Activated T-cell treated with anti-CD3 and anti-CD28 coated beads, Interleukin-2, amount 50 U/mL, for 72 hours (primary cell): Measurements from ENCODE around the gene IGFBP6. TPM values are rescaled to one million over a fixed set of nuclear protein-coding genes. Genes with fewer than 3 reads are reported as not detected.
"Not testable (repeated sequence)": the region's sequence is repeated elsewhere in the genome, so short reads cannot be mapped to it uniquely, and the experiment has no call there.

Source experiments
- ATAC-seq, 2 donors: fragments of 150-1000 bp; cut with Tn5 transposase; replicated peaks in 1 of 2; 2 replicates each; pipeline ENCODE4 v1.10.0; 2021; ENCODE audit warnings: moderate library complexity in 2 of 2, mild to moderate bottlenecking in 1 of 2
- DNase-seq, 2 donors: peaks; one replicate each; pipeline ENCODE4 v3.0.0; 2021 to 2022; ENCODE audit warnings: mixed read lengths in 1 of 2
- H3K27ac Mint-ChIP-seq: one replicate; pipeline ENCODE4 v1.8.0; 2022; ENCODE audit warnings: mild to moderate bottlenecking, moderate library complexity, mixed read lengths
- H3K27me3 Mint-ChIP-seq: one replicate; pipeline ENCODE4 v1.8.0; 2022; ENCODE audit warnings: low read depth, mixed read lengths
- H3K36me3 Mint-ChIP-seq, 2 donors: one replicate each; pipeline ENCODE4 v1.8.0; 2022; ENCODE audit warnings: mixed read lengths in 2 of 2, mild to moderate bottlenecking in 1 of 2; ENCODE audit not compliant: insufficient read depth in 2 of 2
- H3K4me1 Mint-ChIP-seq: one replicate; pipeline ENCODE4 v1.8.0; 2022; ENCODE audit warnings: low read depth, mixed read lengths
- H3K4me3 Mint-ChIP-seq, 2 donors: one replicate each; pipeline ENCODE4 v1.8.0; 2022; ENCODE audit warnings: mild to moderate bottlenecking in 2 of 2, mixed read lengths in 2 of 2, moderate library complexity in 2 of 2
- H3K9me3 Mint-ChIP-seq, 2 donors: one replicate each; pipeline ENCODE4 v1.8.0; 2022; ENCODE audit warnings: mixed read lengths in 2 of 2
- total RNA-seq, 2 donors: library from RNA; stranded (reverse); gene quantifications; one replicate each; pipeline ENCODE4 v1.2.3, GENCODE V29; 2022

IGFBP6 gene
- total RNA-seq, 2 donors from 2014 or later = 5.7 to 9.2 TPM

DNA sequence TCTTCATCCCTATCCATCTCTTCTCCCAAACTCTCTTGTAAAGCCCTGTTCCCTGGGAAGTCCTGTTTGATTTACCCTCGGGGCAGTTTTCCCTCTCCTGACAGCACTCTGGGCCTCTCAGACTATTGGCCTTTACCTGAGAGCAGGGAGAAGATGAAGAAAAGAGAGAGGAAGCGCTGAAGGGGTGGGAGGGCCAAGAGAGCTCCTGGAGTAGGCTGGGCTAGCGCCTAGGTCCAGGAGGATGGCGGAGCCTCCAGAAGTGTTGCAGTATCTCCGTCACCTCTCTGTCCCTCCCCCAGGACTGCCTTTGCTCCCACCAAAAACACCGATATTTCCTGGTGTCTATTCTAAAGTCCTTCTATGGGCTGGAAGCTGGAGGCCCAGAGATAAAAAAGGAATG, 5.7 kb upstream of the IGFBP6 start:
- no peak overlapping the region for H3K4me3 Mint-ChIP-seq
- ATAC-seq = no peak
- H3K27ac Mint-ChIP-seq = no peak overlapping the region

DNA sequence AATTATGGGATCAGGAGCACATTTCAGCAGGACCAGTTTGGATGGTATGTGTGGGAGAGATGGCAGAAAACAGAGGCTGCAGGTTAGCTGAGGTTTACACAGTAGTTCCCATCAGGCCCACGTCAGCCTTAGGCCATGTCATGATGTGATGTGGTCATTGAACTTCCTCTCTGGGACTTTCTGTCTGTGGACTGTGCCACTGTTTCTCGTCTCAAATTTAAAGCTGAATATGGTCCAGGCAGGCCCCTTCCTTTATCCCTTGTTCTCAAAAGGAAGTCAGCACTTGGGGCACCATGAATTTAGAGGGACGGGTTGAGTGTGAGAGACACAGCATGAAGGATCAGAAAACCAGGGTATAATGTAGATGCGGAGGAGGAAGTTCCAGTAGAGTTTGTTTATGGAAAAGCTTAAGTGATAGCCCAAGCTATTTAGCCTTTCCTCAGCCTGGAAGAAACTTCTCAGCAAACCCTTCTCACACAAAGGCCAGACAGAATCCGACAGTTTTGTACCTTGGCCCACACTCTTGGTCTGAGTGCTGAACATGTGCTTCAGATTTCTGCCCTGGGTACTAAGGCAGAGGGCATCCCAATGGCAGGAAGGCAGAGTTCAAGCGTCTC, 3.6 kb upstream of the IGFBP6 start:
- H3K27ac Mint-ChIP-seq = no peak overlapping the region
- no peak overlapping the region for H3K4me3 Mint-ChIP-seq

More for the DNA sequence above, 5.7 kb upstream of the IGFBP6 start:
- no peaks in the 10 kb centered on the region for H3K9me3 Mint-ChIP-seq
- H3K27me3 Mint-ChIP-seq = peaks cover 13% of the 10 kb centered on the region
- no peak for DNase-seq
- H3K4me1 Mint-ChIP-seq = peaks cover 13% of the 10 kb centered on the region
- no peaks in the 10 kb centered on the region for H3K36me3 Mint-ChIP-seq

DNA sequence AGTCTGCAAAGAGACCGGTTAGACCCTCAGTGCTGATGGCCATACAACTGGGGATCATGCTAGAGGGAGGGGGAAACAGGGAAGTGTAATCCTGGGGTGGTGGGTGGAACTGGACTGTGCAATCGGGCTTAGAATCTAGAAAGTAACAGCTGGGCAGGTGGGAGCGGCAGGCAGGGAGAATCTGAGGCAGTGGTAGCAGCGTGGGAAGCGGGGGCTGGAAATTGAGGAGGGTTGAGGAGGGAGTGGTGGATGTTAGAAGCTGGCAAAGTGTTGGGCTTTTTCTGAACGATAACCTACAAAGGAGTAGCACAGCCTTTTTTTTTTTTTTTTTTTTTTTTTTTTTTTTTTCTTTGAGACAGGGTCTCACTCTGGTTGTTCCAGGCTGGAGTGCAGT, 3.1 kb upstream of the IGFBP6 start:
- peaks cover 15% of the 10 kb centered on the region for H3K27me3 Mint-ChIP-seq
- peaks cover 34% of the 10 kb centered on the region for H3K4me1 Mint-ChIP-seq
- H3K4me3 Mint-ChIP-seq = no peak overlapping the region
- no peak for ATAC-seq
- H3K27ac Mint-ChIP-seq = no peak overlapping the region
- no peaks in the 10 kb centered on the region for H3K9me3 Mint-ChIP-seq
- no peak for DNase-seq
- H3K36me3 Mint-ChIP-seq = no peaks in the 10 kb centered on the region

More for the DNA sequence above, 3.6 kb upstream of the IGFBP6 start:
- Mint-ChIP-seq H3K4me1 (peaks cover 29% of the 10 kb centered on the region), H3K9me3 (no peaks in the 10 kb centered on the region), H3K27me3 (peaks cover 15% of the 10 kb centered on the region), H3K36me3 (no peaks in the 10 kb centered on the region)
- ATAC-seq (no peak), DNase-seq (no peak)

DNA sequence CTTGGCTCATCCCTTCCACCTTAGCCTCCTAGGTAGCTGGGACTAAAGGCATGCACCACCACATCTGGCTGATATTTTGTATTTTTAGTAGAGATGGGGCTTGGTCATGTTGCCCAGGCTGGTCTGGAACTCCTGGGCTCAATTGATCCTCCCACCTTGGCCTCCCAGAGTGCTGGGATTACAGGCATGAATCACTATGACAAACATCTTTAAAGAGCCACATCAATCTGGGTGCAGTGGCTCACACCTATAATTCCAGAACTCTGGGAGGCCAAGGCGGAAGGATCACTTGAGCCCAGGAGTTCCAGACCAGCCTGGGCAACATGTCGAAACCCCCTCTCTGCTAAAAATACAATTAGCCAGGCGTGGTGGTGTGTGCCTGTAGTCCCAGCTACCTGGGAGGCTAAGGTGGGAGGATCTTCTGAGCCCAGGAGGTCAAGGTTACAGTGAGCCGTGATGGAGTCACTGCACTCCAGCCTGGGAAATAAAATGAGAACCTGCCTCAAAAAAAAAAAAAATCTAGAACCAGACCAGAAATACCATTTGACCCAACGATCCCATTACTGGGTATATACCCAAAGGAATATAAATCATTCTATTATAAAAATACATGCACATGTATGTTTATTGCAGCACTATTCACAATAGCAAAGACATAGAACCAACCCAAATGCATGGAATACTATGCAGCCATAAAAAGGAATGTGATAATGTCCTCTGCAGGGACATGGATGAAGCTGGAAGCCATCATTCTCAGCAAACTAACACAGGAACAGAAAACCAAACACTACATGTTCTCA, 2.5 kb upstream of the IGFBP6 start:
- not testable (repeated sequence) for H3K9me3 Mint-ChIP-seq, DNase-seq, H3K4me3 Mint-ChIP-seq, H3K36me3 Mint-ChIP-seq, ATAC-seq, H3K27ac Mint-ChIP-seq
- Mint-ChIP-seq H3K4me1 (peaks cover 35% of the 10 kb centered on the region), H3K27me3 (peaks cover 15% of the 10 kb centered on the region)

DNA sequence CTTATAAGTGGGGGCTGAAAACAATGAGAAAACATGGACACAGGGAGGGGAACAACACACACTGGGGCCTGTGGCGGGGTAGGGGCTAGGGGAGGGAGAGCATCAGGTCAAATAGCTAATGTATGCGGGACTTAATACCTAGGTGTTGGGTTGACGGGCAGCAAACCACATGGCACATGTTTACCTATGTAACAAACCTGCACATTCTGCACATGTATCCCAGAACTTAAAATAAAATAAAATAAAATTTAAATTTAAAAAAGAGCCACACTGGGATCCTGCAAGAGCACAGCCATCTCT, 1.9 kb upstream of the IGFBP6 start:
- H3K9me3 Mint-ChIP-seq, ATAC-seq, H3K27ac Mint-ChIP-seq, DNase-seq, H3K36me3 Mint-ChIP-seq, H3K4me3 Mint-ChIP-seq: not testable (repeated sequence)
- H3K4me1 Mint-ChIP-seq = peaks cover 35% of the 10 kb centered on the region
- peaks cover 15% of the 10 kb centered on the region for H3K27me3 Mint-ChIP-seq

DNA sequence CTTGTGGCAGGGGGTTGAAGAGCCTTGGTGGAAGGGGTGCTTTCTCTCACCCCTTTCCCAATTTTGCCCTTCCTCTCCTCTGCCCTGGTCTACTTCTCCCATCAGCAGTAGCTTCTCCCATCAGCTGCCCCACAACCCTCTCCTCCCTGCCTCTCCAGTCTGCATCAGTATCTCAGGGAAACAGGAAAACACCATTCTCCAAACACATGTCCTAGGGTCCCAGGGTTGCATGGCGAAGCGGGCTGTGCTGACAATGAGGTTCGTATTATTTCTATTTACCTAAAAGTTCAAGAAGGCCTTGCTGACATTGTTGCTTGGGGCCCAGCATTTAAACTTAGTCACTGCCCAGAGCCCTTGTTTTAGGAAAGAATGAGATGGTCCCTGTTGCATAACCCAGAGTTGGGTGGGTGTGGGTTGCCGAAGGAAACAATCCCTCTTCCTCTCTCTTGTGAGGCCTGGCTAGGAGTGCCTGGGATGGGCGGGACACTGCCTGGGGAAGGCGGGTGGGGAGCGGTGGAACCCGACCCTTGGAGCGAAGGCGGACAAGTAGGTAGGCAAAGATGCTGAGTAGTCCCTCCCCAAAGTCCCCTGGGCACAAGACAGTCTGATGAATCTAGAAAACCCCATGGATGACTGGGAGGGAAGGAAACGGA, 1.3 kb upstream of the IGFBP6 start:
- H3K36me3 Mint-ChIP-seq = no peaks in the 10 kb centered on the region

DNA sequence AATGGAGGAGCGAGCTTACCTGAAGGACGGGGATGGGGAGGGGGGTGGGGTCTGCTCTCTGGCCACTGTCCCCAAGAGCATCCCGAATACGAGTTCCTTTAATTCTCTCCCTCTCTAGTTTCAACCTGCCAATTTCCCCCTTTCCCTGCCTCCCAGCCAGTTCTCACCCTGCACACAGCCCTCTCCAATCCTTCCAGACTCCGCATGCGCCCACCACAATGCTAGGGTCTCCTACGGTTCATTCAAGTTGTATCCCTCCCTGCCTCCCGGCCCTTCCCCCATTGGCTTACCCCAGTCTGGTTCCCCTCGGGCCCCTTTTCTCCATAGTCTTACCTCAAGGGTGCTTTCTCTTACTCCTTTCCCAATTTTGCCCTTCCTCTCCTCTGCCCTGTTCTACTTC, 708 bp upstream of the IGFBP6 start:
- peak overlapping the region; percentile 64 for H3K27ac Mint-ChIP-seq
- DNase-seq (no peak), ATAC-seq (no peak)
- H3K4me1 Mint-ChIP-seq = peaks cover 36% of the 10 kb centered on the region
- no peaks in the 10 kb centered on the region for H3K9me3 Mint-ChIP-seq
- peaks cover 15% of the 10 kb centered on the region for H3K27me3 Mint-ChIP-seq
- peak overlapping the region; percentile 80 to 92 for H3K4me3 Mint-ChIP-seq
- H3K36me3 Mint-ChIP-seq = no peaks in the 10 kb centered on the region

More for the DNA sequence above, 1.3 kb upstream of the IGFBP6 start:
- Mint-ChIP-seq H3K27me3 (peaks cover 15% of the 10 kb centered on the region), H3K4me1 (peaks cover 35% of the 10 kb centered on the region), H3K9me3 (no peaks in the 10 kb centered on the region), H3K4me3 (peak overlapping the region; percentile 80 to 92), H3K27ac (no peak overlapping the region)
- no peak for DNase-seq
- ATAC-seq = no peak

DNA sequence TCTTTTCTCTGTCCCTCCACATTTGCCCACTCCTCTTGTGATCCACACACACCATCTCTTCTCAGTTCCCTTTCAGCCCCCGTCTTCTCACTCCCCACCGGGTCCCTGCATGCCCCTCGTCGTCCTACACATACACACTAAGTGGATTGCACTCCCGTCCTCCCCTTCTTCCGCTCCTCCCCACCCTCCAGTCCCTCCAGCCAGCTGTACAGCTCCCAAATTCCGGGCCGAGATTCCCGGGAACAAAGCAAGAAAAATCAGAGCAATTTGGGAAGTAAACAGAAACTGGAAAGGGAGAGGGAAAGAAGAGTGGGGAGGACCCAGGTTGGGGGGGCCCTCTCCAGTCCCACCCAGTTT, 282 bp upstream of the IGFBP6 start:
- Mint-ChIP-seq H3K4me1 (peaks cover 40% of the 10 kb centered on the region), H3K36me3 (no peaks in the 10 kb centered on the region), H3K4me3 (peak overlapping the region; percentile 80 to 92), H3K27me3 (peaks cover 15% of the 10 kb centered on the region), H3K27ac (peak overlapping the region; percentile 64), H3K9me3 (no peaks in the 10 kb centered on the region)
- ATAC-seq (no peak), DNase-seq (no peak)

DNA sequence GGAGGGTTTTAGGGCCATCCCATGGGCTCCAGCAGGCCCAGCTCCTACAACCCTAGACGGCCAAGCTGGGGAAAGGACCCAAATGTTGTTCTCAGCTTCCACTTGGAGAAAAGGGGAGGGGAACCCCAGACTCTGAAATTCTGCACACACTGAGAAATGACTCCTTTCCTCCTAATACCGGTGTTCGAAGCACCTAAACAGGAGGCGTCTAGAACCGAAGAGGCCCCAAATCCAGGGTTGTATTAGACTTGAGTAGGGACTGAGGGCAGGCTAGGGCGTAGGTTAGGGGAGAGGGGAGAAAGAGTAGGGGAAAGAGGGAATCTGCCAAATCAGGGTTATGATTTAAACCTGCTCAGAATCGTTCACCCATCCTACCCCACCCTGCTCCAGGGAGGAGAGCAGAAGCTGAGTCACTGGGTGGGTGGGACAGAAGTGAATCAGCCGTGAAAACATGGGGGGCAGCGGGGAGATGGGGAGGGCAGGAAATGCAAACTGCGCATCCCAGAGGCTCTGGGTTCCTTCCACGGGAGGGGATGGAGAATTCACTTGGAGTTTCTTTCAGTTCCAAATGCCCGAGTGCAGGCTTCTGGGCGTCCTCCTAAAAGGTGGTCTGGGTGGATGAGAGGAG, 1.0 kb downstream of the IGFBP6 start:
- no peaks in the 10 kb centered on the region for H3K36me3 Mint-ChIP-seq
- ATAC-seq = peak; percentile 30 to 31
- H3K27me3 Mint-ChIP-seq = peaks cover 15% of the 10 kb centered on the region
- H3K4me3 Mint-ChIP-seq = peak overlapping the region; percentile 84 to 92
- peak overlapping the region; percentile 73 for H3K27ac Mint-ChIP-seq
- H3K4me1 Mint-ChIP-seq = peaks cover 51% of the 10 kb centered on the region
- no peaks in the 10 kb centered on the region for H3K9me3 Mint-ChIP-seq
- DNase-seq = peak; percentile 39 to 59

DNA sequence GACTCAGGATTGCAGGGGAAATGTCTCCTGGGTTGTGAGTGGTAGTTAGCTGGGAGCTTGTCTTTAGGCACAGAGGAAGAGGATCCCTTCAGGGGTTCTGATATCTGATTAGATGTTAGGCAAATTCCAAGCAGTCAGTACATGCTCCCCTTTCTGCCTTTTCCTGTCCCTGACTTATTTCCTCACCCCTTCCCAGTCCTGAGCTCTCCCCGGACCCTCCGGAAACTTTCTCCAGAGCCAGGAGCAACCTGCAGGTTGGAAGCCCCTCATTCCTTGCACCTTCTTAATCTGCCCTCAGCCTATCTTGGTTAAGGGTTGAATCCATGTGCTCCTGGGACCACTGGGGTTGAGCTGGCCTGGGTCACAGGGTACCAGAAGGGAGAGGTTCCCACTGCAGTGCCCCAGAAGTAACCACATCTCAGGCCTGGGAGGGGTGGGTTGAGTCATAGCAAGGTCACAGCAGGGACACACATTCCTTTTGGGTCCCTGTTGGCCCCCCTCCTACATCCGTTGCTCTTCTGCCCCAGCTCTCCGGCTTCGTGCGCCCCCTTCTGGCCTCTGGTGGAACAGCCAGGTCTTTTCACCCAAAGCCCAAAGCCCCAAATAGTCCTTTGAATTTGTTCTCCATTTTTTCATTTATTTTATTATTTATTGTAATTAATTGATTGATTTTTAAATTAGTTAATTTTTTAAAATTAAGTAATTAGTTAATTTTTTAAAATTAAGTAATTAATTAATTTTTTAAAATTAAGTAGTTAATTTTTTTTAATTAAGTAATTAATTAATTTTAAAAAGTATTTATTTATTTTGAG, 1.8 kb downstream of the IGFBP6 start:
- Mint-ChIP-seq H3K36me3 (no peaks in the 10 kb centered on the region), H3K27ac (no peak overlapping the region), H3K9me3 (no peaks in the 10 kb centered on the region), H3K27me3 (peaks cover 15% of the 10 kb centered on the region), H3K4me3 (peak overlapping the region; percentile 84 to 92), H3K4me1 (peaks cover 51% of the 10 kb centered on the region)
- DNase-seq = peak; percentile 91 to 92
- peak; percentile 59 to 69 for ATAC-seq

DNA sequence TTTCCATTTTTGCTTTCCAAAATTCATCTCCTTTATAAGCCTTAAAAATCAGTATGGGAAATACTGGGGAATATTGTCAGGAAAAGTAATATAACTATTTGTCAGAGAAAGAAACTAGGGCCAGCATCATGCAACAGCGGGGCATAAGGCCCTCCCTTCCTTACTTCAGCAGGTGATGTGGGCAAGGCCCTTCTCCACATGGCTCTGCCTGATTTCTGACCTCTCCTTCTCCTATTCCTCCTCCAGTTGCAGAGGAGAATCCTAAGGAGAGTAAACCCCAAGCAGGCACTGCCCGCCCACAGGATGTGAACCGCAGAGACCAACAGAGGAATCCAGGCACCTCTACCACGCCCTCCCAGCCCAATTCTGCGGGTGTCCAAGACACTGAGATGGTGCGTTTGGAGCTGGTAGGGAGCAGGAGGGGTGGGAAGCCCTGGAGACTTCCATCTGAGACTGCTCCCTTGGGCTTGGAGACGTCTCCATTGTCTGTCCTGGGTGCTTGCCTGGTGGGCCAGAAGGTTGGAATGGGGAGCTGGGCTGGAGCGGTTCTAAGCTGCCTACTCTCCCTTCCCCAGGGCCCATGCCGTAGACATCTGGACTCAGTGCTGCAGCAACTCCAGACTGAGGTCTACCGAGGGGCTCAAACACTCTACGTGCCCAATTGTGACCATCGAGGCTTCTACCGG, 3.1 kb downstream of the IGFBP6 start:
- Mint-ChIP-seq H3K9me3 (no peaks in the 10 kb centered on the region), H3K36me3 (no peaks in the 10 kb centered on the region), H3K27ac (peak overlapping the region; percentile 34), H3K4me1 (peaks cover 50% of the 10 kb centered on the region), H3K4me3 (no peak overlapping the region), H3K27me3 (peaks cover 15% of the 10 kb centered on the region)
- DNase-seq = no peak
- ATAC-seq = no peak

DNA sequence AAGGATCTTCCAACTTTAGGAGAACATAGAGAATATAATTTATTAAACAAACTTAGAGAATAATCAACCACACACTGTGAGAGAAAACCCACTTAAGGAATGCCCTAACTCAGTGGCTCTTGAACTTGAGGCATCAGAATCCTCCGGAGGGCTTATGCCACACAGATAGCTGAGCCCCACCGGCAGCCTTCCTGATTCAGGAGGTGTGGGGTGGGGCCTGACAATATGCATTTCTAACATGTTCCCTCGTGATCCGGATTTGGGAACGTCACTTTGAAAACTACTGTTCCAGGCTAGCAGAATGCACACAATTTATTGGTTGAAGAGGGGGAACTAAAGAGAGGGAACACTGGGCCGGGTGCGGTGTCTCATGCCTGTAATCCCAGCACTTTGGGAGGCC, 3.8 kb downstream of the IGFBP6 start:
- Mint-ChIP-seq H3K4me1 (peaks cover 50% of the 10 kb centered on the region), H3K27me3 (peaks cover 11% of the 10 kb centered on the region), H3K4me3 (no peak overlapping the region), H3K9me3 (no peaks in the 10 kb centered on the region), H3K27ac (peak overlapping the region; percentile 61), H3K36me3 (no peaks in the 10 kb centered on the region)
- no peak for ATAC-seq
- DNase-seq = no peak
